OCI-M1 (cell line): ENCODE measurements around the gene KLHL3.

Experiments
- DNase-seq: peaks from one replicate; lab custom pipeline; 2025; lab: John Stamatoyannopoulos, UW

Gene KLHL3

GRCh38 chr5:137633896-137634295 is 102.0 kb downstream of the KLHL3 start:
- DNase-seq: no peak

- DNase-seq: no peak
These were observed 103.2 kb downstream of the KLHL3 start for GRCh38 chr5:137632716-137633115.

- DNase-seq: no peak
These were observed 104.4 kb downstream of the KLHL3 start for GRCh38 chr5:137631453-137631852.

GRCh38 chr5:137630972-137631370 is 104.9 kb downstream of the KLHL3 start:
- DNase-seq: no peak

- DNase-seq: no peak
These were observed 105.5 kb downstream of the KLHL3 start for GRCh38 chr5:137630216-137630971.

- DNase-seq: peak; percentile 66
These were observed 106.2 kb downstream of the KLHL3 start for GRCh38 chr5:137629646-137630045.

- no peak for DNase-seq
These were observed 108.2 kb downstream of the KLHL3 start for GRCh38 chr5:137627706-137628105.

GRCh38 chr5:137627293-137627692 is 108.6 kb downstream of the KLHL3 start:
- DNase-seq: no peak

- no peak for DNase-seq
These were observed 111.0 kb downstream of the KLHL3 start for GRCh38 chr5:137624786-137625349.

- peak; percentile 22 for DNase-seq
These were observed 113.0 kb downstream of the KLHL3 start for GRCh38 chr5:137622850-137623249.

- no peak for DNase-seq
These were observed 113.7 kb downstream of the KLHL3 start for GRCh38 chr5:137621861-137622823.

- DNase-seq: no peak
These were observed 114.6 kb downstream of the KLHL3 start for GRCh38 chr5:137621306-137621705.

- no peak for DNase-seq
These were observed 116.6 kb downstream of the KLHL3 start for GRCh38 chr5:137619191-137619870.

GRCh38 chr5:137618476-137618875 is 117.4 kb downstream of the KLHL3 start:
- DNase-seq: no peak

- DNase-seq: no peak
These were observed 118.2 kb downstream of the KLHL3 start for GRCh38 chr5:137617528-137618205.

GRCh38 chr5:137616046-137616445 is 119.8 kb downstream of the KLHL3 start:
- no peak for DNase-seq

- no peak for DNase-seq
These were observed 120.6 kb downstream of the KLHL3 start for GRCh38 chr5:137615171-137615775.

- DNase-seq: peak; percentile 39
These were observed 122.2 kb downstream of the KLHL3 start for GRCh38 chr5:137613554-137614265.

GRCh38 chr5:137612576-137612975 is 123.3 kb downstream of the KLHL3 start:
- DNase-seq: no peak

GRCh38 chr5:137611794-137612435 is 124.0 kb downstream of the KLHL3 start:
- DNase-seq: no peak
